Measurements from ENCODE around the gene ARFRP1. TPM values are rescaled to one million over a fixed set of nuclear protein-coding genes. Genes with fewer than 3 reads are reported as not detected.
A peak's percentile ranks its signal among the peaks of the same experiment; 100 is the strongest.

The ARFRP1 gene
- total RNA-seq, 4 donors from 2014 or later, result 46.2 to 75.4 (median 56.2) TPM

- H3K27ac ChIP-seq, result no peak overlapping the region
Observed at GRCh38 chr20:63656451-63656850, 51.3 kb downstream of the ARFRP1 start.

GRCh38 chr20:63655249-63655648, 52.5 kb downstream of the ARFRP1 start:
- in situ Hi-C loops (cut with MboI; ENCODE audit: low pct_ligation_motif_present in 1 of 4, low pct_unique_long_range_greater_than_20kb in 1 of 4, low sequenced_read_pairs in 3 of 4), result no loop called here
- peaks cover 14 to 46% (median 34%) of the 10 kb centered on the region in 4 donors for H3K4me1 ChIP-seq
- TF ChIP-seq POLR2A (IDR thresholded peaks at IDR 0.05) (no peak), EP300 (IDR thresholded peaks at IDR 0.05; ENCODE audit: low read depth) (no peak), CTCF (IDR thresholded peaks at IDR 0.05) (no peak), POLR2AphosphoS5 (IDR thresholded peaks at IDR 0.05) (no peak)
- no peaks in the 10 kb centered on the region for H3K36me3 ChIP-seq
- H3K27ac ChIP-seq, result no peak overlapping the region
- peaks cover 36% of the 10 kb centered on the region for H3K27me3 ChIP-seq
- H3K4me3 ChIP-seq, result no peak overlapping the region
- WGBS, 2 donors (ENCODE audit: low coverage in 1 of 2), result 40 to 57% methylated on average over 1 to 3 of the region's 4 CpGs
- intact Hi-C loops (cut with DNase I; ENCODE audit: low total_unique reads), result no loop called here
- H3K9me3 ChIP-seq, result no peaks in the 10 kb centered on the region
- DNase-seq, result no peak

More at GRCh38 chr20:63656451-63656850, 51.3 kb downstream of the ARFRP1 start:
- in situ Hi-C loops (cut with MboI; ENCODE audit: low pct_ligation_motif_present in 1 of 4, low pct_unique_long_range_greater_than_20kb in 1 of 4, low sequenced_read_pairs in 3 of 4), result no loop called here
- H3K4me3 ChIP-seq, result no peak overlapping the region
- DNase-seq, result no peak
- H3K27me3 ChIP-seq, result peaks cover 29% of the 10 kb centered on the region
- no peak for TF ChIP-seq EP300 (IDR thresholded peaks at IDR 0.05; ENCODE audit: low read depth)
- TF ChIP-seq POLR2A (IDR thresholded peaks at IDR 0.05), result no peak
- no peak for TF ChIP-seq POLR2AphosphoS5 (IDR thresholded peaks at IDR 0.05)
- TF ChIP-seq CTCF (IDR thresholded peaks at IDR 0.05), result no peak
- H3K36me3 ChIP-seq, result no peaks in the 10 kb centered on the region
- peaks cover 14 to 46% (median 34%) of the 10 kb centered on the region in 4 donors for H3K4me1 ChIP-seq
- H3K9me3 ChIP-seq, result no peaks in the 10 kb centered on the region
- intact Hi-C loops (cut with DNase I; ENCODE audit: low total_unique reads), result no loop called here
- 92 to 100% methylated on average over 1 to 3 of the region's 3 CpGs for WGBS, 2 donors (ENCODE audit: low coverage in 1 of 2)

- WGBS, 2 donors (ENCODE audit: low coverage in 1 of 2), result 50 to 55% methylated on average over 6 to 15 of the region's 15 CpGs
- intact Hi-C loops (cut with DNase I; ENCODE audit: low total_unique reads), result loop anchor here (2.0 kb wide), 1 partner anchor 55 kb away; the partner anchor contains the start of gene ZGPAT
Observed at GRCh38 chr20:63653974-63654668, 53.7 kb downstream of the ARFRP1 start.

More at GRCh38 chr20:63653974-63654668, 53.7 kb downstream of the ARFRP1 start:
- Histone ChIP-seq H3K4me3 (peak overlapping the region in 1 of 4 donors; percentile 58), H3K36me3 (no peaks in the 10 kb centered on the region), H3K4me1 (peaks cover 10 to 41% (median 28%) of the 10 kb centered on the region in 4 donors), H3K27me3 (peaks cover 36% of the 10 kb centered on the region), H3K27ac (peak overlapping the region; percentile 32 to 70 (median 42)), H3K9me3 (no peaks in the 10 kb centered on the region)
- in situ Hi-C loops (cut with MboI; ENCODE audit: low pct_ligation_motif_present in 1 of 4, low pct_unique_long_range_greater_than_20kb in 1 of 4, low sequenced_read_pairs in 3 of 4), result no loop called here
- TF ChIP-seq POLR2A (IDR thresholded peaks at IDR 0.05) (no peak), EP300 (IDR thresholded peaks at IDR 0.05; ENCODE audit: low read depth) (no peak), CTCF (IDR thresholded peaks at IDR 0.05) (no peak), POLR2AphosphoS5 (IDR thresholded peaks at IDR 0.05) (no peak)
- no peak for DNase-seq

Data from transverse colon (tissue), 4 donors.